ENCODE measurements around the gene CAMK4. TPM values are rescaled to one million over a fixed set of nuclear protein-coding genes. Genes with fewer than 3 reads are reported as not detected.

CAMK4 gene
- total and polyA plus RNA-seq, 2 donors, result 30.7 to 107 TPM

DNA sequence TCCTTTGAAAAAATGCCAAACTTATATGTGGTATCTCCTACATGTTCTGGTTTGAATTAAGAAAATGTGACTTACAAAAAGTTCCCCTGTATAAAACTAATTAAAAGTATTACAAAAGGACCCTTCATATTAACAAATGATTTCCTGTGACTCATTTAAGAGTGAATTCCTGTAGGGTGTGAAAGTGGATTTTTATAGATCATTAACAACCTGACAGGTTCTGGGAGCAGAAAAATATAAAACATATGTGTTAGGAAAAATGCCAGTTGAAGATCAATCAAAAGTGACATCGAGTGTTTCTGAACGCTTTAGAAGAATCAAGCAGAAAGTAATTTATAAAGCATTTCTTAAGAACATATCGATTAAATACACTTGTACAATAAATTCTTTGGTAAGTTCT, 35.5 kb downstream of the CAMK4 start:
- Histone ChIP-seq H3K36me3 (ENCODE audit: control insufficient read depth in 2 of 2, insufficient read depth in 2 of 2, low read length in 1 of 2) (peaks cover 3 to 12% of the 10 kb centered on the region in 2 donors), H3K4me1 (ENCODE audit: control insufficient read depth in 2 of 2, insufficient read depth in 2 of 2, low read length in 2 of 2) (peaks cover 19% of the 10 kb centered on the region in 2 donors), H3K4me3 (ENCODE audit: low read length in 2 of 2) (no peak overlapping the region), H3K27ac (ENCODE audit: low read depth in 1 of 2, low read length in 1 of 2) (no peak overlapping the region), H3K9me3 (ENCODE audit: control insufficient read depth in 2 of 2, insufficient read depth in 1 of 2, low read length in 1 of 2) (no peaks in the 10 kb centered on the region), H3K27me3 (ENCODE audit: control insufficient read depth in 2 of 2, insufficient read depth in 1 of 2, low read length in 1 of 2) (no peaks in the 10 kb centered on the region)
- no peak for DNase-seq (ENCODE audit: low read depth in 6 of 9, low spot score in 9 of 9)
- 80% methylated on average over 3 of the region's 3 CpGs for WGBS

- WGBS, result 90% methylated on average over 1 of the region's 1 CpG
- Histone ChIP-seq H3K27me3 (ENCODE audit: control insufficient read depth in 2 of 2, insufficient read depth in 1 of 2, low read length in 1 of 2) (no peaks in the 10 kb centered on the region), H3K36me3 (ENCODE audit: control insufficient read depth in 2 of 2, insufficient read depth in 2 of 2, low read length in 1 of 2) (peaks cover 3 to 17% of the 10 kb centered on the region in 2 donors), H3K4me3 (ENCODE audit: low read length in 2 of 2) (no peak overlapping the region), H3K4me1 (ENCODE audit: control insufficient read depth in 2 of 2, insufficient read depth in 2 of 2, low read length in 2 of 2) (peaks cover 12 to 14% of the 10 kb centered on the region in 2 donors), H3K9me3 (ENCODE audit: control insufficient read depth in 2 of 2, insufficient read depth in 1 of 2, low read length in 1 of 2) (no peaks in the 10 kb centered on the region), H3K27ac (ENCODE audit: low read depth in 1 of 2, low read length in 1 of 2) (no peak overlapping the region)
- no peak for DNase-seq (ENCODE audit: low read depth in 6 of 9, low spot score in 9 of 9)
Observed at GRCh38 chr5:111261610-111262009, 37.4 kb downstream of the CAMK4 start.

DNA sequence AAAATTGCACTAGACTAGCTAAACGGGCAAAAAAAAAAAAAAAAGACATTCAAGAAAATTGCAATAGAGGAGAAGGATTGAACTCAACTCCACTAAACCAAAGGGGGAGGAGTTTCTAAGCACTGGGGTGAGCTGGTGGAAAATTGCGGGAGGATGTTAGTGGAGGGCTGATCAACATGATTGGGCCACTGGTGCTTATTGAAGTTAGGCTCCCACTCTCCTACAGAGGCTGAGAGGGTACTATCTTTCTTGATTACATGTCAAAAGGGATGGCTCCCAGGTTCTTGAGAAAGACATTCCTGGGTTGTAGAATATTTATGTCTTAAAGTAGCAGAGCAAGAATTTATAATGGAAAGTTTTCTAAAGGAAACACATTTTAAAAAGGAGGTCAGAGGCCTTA, 38.0 kb downstream of the CAMK4 start:
- Histone ChIP-seq H3K27ac (ENCODE audit: low read depth in 1 of 2, low read length in 1 of 2) (no peak overlapping the region), H3K9me3 (ENCODE audit: control insufficient read depth in 2 of 2, insufficient read depth in 1 of 2, low read length in 1 of 2) (no peaks in the 10 kb centered on the region), H3K36me3 (ENCODE audit: control insufficient read depth in 2 of 2, insufficient read depth in 2 of 2, low read length in 1 of 2) (peaks cover 3 to 20% of the 10 kb centered on the region in 2 donors), H3K27me3 (ENCODE audit: control insufficient read depth in 2 of 2, insufficient read depth in 1 of 2, low read length in 1 of 2) (no peaks in the 10 kb centered on the region), H3K4me3 (ENCODE audit: low read length in 2 of 2) (no peak overlapping the region), H3K4me1 (ENCODE audit: control insufficient read depth in 2 of 2, insufficient read depth in 2 of 2, low read length in 2 of 2) (peaks cover 12 to 14% of the 10 kb centered on the region in 2 donors)
- WGBS, result 64% methylated on average over 2 of the region's 2 CpGs
- no peak for DNase-seq (ENCODE audit: low read depth in 6 of 9, low spot score in 9 of 9)

DNA sequence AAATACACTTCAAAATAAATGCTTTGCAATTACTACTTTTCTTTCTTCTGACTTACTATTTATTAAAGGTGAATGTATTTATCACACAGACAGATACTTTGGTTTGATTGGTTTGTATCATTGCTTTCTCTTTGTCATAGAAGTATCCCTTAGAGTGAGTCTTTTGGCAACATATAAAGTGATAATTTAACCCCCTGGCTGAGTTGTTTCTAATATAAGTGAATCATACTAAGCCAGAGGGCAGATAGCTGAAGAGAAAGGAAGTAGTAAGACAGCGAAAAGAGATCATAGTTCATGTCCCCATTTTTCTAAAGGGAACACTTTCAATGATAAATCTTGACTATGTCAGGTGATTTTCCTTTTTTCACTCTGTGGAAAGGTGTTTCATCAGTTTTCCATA, 38.6 kb downstream of the CAMK4 start:
- no peak for DNase-seq (ENCODE audit: low read depth in 6 of 9, low spot score in 9 of 9)
- Histone ChIP-seq H3K27me3 (ENCODE audit: control insufficient read depth in 2 of 2, insufficient read depth in 1 of 2, low read length in 1 of 2) (no peaks in the 10 kb centered on the region), H3K9me3 (ENCODE audit: control insufficient read depth in 2 of 2, insufficient read depth in 1 of 2, low read length in 1 of 2) (no peaks in the 10 kb centered on the region), H3K27ac (ENCODE audit: low read depth in 1 of 2, low read length in 1 of 2) (no peak overlapping the region), H3K4me1 (ENCODE audit: control insufficient read depth in 2 of 2, insufficient read depth in 2 of 2, low read length in 2 of 2) (peaks cover 12 to 14% of the 10 kb centered on the region in 2 donors), H3K4me3 (ENCODE audit: low read length in 2 of 2) (no peak overlapping the region), H3K36me3 (ENCODE audit: control insufficient read depth in 2 of 2, insufficient read depth in 2 of 2, low read length in 1 of 2) (peaks cover 3 to 21% of the 10 kb centered on the region in 2 donors)
- 89% methylated on average over 1 of the region's 1 CpG for WGBS

- 92% methylated on average over 2 of the region's 2 CpGs for whole genome bisulfite sequencing
- no peak overlapping the region for H3K4me3 ChIP-seq (ENCODE audit: low read length in 2 of 2)
- no peak overlapping the region for H3K27ac ChIP-seq (ENCODE audit: low read depth in 1 of 2, low read length in 1 of 2)
- no peaks in the 10 kb centered on the region for H3K27me3 ChIP-seq (ENCODE audit: control insufficient read depth in 2 of 2, insufficient read depth in 1 of 2, low read length in 1 of 2)
- H3K36me3 ChIP-seq (ENCODE audit: control insufficient read depth in 2 of 2, insufficient read depth in 2 of 2, low read length in 1 of 2), result peaks cover 8 to 29% of the 10 kb centered on the region in 2 donors
- peaks cover 7 to 11% of the 10 kb centered on the region in 2 donors for H3K4me1 ChIP-seq (ENCODE audit: control insufficient read depth in 2 of 2, insufficient read depth in 2 of 2, low read length in 2 of 2)
- H3K9me3 ChIP-seq (ENCODE audit: control insufficient read depth in 2 of 2, insufficient read depth in 1 of 2, low read length in 1 of 2), result no peaks in the 10 kb centered on the region
- DNase-seq (ENCODE audit: low read depth in 6 of 9, low spot score in 9 of 9), result no peak
Observed at GRCh38 chr5:111266491-111266890, 42.3 kb downstream of the CAMK4 start.

DNA sequence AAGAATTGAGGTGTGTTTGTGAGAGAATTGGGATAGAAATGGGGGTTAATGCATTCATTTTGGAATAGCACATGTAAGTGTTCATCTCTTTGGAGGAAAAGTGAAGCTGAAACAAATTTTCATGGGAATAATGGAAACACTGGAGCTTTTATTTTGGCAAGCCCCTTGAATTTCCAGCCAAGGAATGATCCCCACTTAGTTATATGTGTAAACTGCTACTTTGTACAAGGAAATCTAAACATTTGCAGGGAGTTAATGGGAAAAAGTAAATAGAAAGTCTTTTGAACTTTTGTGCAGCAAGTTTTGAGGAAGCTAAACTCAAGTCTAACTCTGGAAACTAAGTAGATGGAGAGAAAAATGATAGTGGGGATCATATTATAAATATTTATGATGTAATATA, 44.1 kb downstream of the CAMK4 start:
- H3K27me3 ChIP-seq (ENCODE audit: control insufficient read depth in 2 of 2, insufficient read depth in 1 of 2, low read length in 1 of 2), result no peaks in the 10 kb centered on the region
- DNase-seq (ENCODE audit: low read depth in 6 of 9, low spot score in 9 of 9), result no peak
- H3K27ac ChIP-seq (ENCODE audit: low read depth in 1 of 2, low read length in 1 of 2), result no peak overlapping the region
- no peaks in the 10 kb centered on the region for H3K9me3 ChIP-seq (ENCODE audit: control insufficient read depth in 2 of 2, insufficient read depth in 1 of 2, low read length in 1 of 2)
- H3K4me3 ChIP-seq (ENCODE audit: low read length in 2 of 2), result no peak overlapping the region
- peaks cover 0 to 4% of the 10 kb centered on the region in 2 donors for H3K4me1 ChIP-seq (ENCODE audit: control insufficient read depth in 2 of 2, insufficient read depth in 2 of 2, low read length in 2 of 2)
- peaks cover 8 to 28% of the 10 kb centered on the region in 2 donors for H3K36me3 ChIP-seq (ENCODE audit: control insufficient read depth in 2 of 2, insufficient read depth in 2 of 2, low read length in 1 of 2)

DNA sequence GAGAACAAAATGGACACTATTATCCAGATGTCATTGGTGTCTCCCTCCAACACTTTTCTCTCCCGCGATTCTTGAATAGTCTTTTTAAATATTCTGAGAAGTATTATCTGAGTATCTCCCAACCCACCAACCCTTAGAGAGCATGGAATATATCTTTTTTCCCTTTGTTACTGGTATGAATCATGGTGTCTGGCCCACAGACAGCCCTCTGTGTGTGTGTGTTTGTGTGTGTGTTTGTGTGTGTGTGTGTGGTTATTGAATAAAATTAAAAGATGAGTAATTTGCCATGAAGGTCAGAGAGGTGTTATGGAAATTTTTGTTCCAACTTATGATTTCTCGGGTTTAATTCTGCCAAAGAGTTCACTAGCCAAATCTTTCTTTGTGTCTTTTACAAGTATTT, 47.7 kb downstream of the CAMK4 start:
- H3K36me3 ChIP-seq (ENCODE audit: control insufficient read depth in 2 of 2, insufficient read depth in 2 of 2, low read length in 1 of 2), result peaks cover 8 to 11% of the 10 kb centered on the region in 2 donors
- no peaks in the 10 kb centered on the region for H3K27me3 ChIP-seq (ENCODE audit: control insufficient read depth in 2 of 2, insufficient read depth in 1 of 2, low read length in 1 of 2)
- H3K4me1 ChIP-seq (ENCODE audit: control insufficient read depth in 2 of 2, insufficient read depth in 2 of 2, low read length in 2 of 2), result peaks cover 3 to 7% of the 10 kb centered on the region in 2 donors
- WGBS, result 95% methylated on average over 3 of the region's 3 CpGs
- DNase-seq (ENCODE audit: low read depth in 6 of 9, low spot score in 9 of 9), result no peak
- H3K27ac ChIP-seq (ENCODE audit: low read depth in 1 of 2, low read length in 1 of 2), result no peak overlapping the region
- H3K4me3 ChIP-seq (ENCODE audit: low read length in 2 of 2), result no peak overlapping the region
- no peaks in the 10 kb centered on the region for H3K9me3 ChIP-seq (ENCODE audit: control insufficient read depth in 2 of 2, insufficient read depth in 1 of 2, low read length in 1 of 2)

GRCh38 chr5:111277061-111277460, 52.9 kb downstream of the CAMK4 start:
- peak in 1 of 9 donors; percentile 21 for DNase-seq (ENCODE audit: low read depth in 6 of 9, low spot score in 9 of 9)
- Histone ChIP-seq H3K4me1 (ENCODE audit: control insufficient read depth in 2 of 2, insufficient read depth in 2 of 2, low read length in 2 of 2) (peaks cover 23 to 36% of the 10 kb centered on the region in 2 donors), H3K4me3 (ENCODE audit: low read length in 2 of 2) (no peak overlapping the region), H3K27ac (ENCODE audit: low read depth in 1 of 2, low read length in 1 of 2) (peak overlapping the region in 1 of 2 donors; percentile 27), H3K36me3 (ENCODE audit: control insufficient read depth in 2 of 2, insufficient read depth in 2 of 2, low read length in 1 of 2) (peaks cover 0 to 3% of the 10 kb centered on the region in 2 donors), H3K27me3 (ENCODE audit: control insufficient read depth in 2 of 2, insufficient read depth in 1 of 2, low read length in 1 of 2) (no peaks in the 10 kb centered on the region), H3K9me3 (ENCODE audit: control insufficient read depth in 2 of 2, insufficient read depth in 1 of 2, low read length in 1 of 2) (no peaks in the 10 kb centered on the region)
- 91% methylated on average over 2 of the region's 2 CpGs for WGBS

DNA sequence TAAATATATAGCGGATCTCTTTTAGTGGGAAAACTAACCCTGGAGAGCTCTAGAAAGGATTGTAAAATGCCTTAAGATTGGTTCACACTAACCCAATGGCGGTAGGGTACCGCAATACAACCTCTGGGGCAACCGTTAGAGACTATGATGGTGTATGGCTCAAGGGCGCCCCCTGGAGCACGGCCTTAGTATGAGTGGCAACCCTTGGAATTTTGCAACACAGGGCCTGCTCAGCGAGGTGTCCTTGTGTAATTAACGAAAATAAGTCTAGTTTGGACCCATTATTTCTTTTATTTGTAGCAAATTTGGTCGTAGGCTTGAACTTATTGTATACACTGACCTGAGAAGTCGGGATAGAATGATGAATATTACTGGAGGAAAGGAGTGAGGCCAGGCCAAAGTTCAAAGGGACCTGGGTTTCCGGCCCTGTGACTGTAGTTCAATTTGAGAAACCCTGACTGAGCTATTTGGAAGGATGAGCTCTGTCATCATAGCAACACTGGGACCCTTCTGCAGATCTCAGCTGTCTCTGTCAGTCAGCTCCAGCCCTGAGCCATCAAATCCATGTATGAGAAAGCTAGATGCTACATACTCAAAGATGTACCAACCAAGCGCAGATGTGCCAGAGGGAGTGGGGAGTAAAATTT, 54.8 kb downstream of the CAMK4 start:
- H3K4me3 ChIP-seq (ENCODE audit: low read length in 2 of 2), result no peak overlapping the region
- H3K36me3 ChIP-seq (ENCODE audit: control insufficient read depth in 2 of 2, insufficient read depth in 2 of 2, low read length in 1 of 2), result peaks cover 0 to 3% of the 10 kb centered on the region in 2 donors
- H3K4me1 ChIP-seq (ENCODE audit: control insufficient read depth in 2 of 2, insufficient read depth in 2 of 2, low read length in 2 of 2), result peaks cover 26 to 37% of the 10 kb centered on the region in 2 donors
- peak; percentile 59 to 92 (median 82) for DNase-seq (ENCODE audit: low read depth in 6 of 9, low spot score in 9 of 9)
- 36% methylated on average over 12 of the region's 12 CpGs for WGBS
- H3K9me3 ChIP-seq (ENCODE audit: control insufficient read depth in 2 of 2, insufficient read depth in 1 of 2, low read length in 1 of 2), result no peaks in the 10 kb centered on the region
- no peaks in the 10 kb centered on the region for H3K27me3 ChIP-seq (ENCODE audit: control insufficient read depth in 2 of 2, insufficient read depth in 1 of 2, low read length in 1 of 2)
- peak overlapping the region in 1 of 2 donors; percentile 92 for H3K27ac ChIP-seq (ENCODE audit: low read depth in 1 of 2, low read length in 1 of 2)
